HL-60/S4 treated with phorbol 12-myristate 13-acetate at 8.2 ng/mL for 4 days and 3 days (cell line): ENCODE data around the gene BCAT1.

Source experiments
- in situ Hi-C: fragments of 300-500 bp; cut with MboI; formaldehyde crosslinking; loops from 2 replicates; pipeline ENCODE4 v1.15.0; 2022; ENCODE audit warnings: low sequenced_read_pairs

The BCAT1 gene

DNA sequence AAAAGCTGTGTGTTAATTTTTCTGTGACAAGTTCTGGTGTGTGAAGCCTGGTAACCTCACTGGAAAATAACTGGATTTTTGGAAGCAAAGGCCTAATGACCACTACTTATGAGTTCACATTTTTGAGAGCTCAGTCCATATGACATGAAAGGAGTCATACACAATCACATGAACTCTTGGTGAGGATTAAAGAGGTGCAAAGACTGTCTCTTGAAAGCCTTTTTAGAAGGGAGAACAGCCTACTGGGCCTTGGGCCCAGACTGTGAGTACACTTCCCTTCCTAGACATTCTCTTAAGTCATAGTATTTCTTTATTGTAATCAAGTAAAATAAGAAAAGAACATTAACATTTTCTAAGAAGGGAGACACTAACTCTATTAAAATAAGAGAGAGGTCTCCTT is 176.1 kb downstream of the BCAT1 start:
- in situ Hi-C loops, result no loop called here

DNA sequence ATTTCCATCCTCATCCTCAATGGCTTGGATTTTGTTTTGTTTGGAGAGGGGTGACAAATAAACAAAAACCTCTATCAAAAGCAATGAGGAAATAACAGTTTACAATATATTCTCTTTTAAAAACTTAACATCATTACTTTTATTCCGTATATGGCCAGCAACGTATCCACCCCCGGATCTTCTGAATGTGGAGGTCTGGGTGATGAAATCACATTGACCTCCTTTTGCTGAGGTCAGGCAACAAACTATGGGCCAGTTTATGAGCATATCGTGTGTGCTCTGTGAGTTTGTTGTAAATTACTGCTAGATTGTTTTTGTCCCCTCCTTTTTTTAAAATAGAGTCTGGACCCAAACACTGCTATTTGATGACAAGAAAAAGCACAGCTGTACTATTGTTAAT is 178.1 kb downstream of the BCAT1 start:
- in situ Hi-C loops, result no loop called here

DNA sequence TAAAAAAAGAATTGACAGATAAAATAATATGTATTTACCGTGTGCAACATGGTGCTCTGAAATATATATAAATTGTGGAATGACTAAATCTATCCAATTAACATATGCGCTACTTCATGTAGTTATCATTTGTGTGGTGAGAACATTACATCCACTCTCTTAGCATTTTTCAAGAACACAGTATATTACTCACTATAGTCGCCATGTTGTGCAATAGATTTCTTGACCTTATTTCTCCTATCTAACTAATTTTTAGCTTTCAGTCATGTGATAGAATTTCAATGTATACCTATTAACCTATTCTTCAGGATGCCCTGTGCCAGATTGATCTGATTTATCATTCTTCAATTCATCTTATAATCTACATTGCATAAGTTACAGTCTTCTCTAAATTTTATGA is 178.6 kb downstream of the BCAT1 start:
- in situ Hi-C loops, result no loop called here

DNA sequence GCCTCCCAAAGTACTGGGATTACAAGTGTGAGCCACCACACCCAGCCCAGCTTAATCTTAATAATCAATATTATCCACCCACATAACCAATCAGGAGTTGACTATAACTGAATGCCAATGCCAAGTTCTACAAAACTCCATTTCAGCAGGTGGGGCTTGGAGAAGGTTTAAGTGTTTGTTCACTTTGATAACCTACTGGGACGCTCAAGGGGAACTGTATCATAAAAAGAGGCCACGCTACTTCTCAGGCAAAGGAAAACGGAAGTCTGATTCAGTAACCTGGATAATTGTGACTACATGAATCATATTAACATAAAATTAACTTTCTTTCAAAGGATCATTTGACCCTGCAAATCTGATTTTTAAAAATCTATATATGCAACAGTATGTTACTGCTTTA is 179.2 kb downstream of the BCAT1 start:
- in situ Hi-C loops, result no loop called here

DNA sequence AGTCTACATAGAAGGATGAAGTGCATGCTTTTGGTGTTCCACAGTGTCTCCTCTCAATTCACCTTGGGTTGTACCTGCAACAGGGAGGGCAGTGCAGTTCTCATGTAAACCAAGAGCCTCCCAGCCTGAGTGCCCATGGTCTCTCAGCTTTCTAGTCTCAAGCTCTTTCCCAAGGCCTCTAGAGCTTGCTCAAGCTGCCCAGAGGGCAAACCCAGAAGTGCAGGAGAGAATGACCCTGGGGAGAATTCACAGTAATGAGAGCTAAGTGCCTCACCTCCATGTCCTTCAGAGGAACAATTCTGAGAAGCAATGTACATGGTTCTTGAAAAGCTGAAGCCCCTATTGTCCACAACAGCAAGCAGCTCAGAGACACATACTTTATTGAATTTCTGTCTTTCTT is 180.5 kb downstream of the BCAT1 start:
- in situ Hi-C loops, result no loop called here

DNA sequence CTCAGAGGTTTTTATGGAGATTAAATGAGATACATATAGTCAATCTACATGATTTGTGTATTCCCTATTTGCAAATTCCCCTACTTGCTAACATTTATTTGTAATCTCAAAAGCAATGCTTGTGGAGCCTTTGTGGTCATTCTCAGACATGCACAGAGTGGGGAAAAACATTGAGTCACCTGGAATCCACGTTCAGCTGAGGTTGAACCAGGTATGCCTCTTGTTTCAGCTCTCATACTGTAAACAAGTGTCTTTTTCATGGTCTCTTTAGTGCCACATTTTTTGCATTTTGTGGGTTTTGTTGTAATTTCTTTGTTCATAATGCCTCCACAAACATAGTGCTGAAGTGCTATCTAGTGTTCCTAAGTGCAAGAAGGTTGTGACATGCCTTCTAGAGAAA is 181.9 kb downstream of the BCAT1 start:
- in situ Hi-C loops, result no loop called here

DNA sequence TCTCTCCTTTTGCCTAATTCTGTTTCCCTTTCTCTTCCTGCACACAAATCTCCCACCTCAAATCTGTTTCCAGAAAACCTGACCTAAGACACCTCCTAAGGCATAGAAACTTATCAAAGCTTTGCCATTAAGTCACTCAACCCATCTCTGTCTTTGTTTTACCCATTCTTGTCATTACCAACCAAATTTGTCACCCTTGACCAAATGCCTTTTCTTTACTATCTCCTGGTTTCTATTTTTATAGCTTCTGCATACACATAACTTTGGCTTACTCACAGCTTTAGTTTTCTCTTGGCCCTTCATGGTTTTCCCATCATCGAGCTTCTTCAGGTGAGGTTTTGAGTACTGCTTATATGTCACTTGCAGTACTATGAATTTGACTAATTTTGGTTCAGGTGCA is 184.2 kb downstream of the BCAT1 start:
- in situ Hi-C loops, result no loop called here

DNA sequence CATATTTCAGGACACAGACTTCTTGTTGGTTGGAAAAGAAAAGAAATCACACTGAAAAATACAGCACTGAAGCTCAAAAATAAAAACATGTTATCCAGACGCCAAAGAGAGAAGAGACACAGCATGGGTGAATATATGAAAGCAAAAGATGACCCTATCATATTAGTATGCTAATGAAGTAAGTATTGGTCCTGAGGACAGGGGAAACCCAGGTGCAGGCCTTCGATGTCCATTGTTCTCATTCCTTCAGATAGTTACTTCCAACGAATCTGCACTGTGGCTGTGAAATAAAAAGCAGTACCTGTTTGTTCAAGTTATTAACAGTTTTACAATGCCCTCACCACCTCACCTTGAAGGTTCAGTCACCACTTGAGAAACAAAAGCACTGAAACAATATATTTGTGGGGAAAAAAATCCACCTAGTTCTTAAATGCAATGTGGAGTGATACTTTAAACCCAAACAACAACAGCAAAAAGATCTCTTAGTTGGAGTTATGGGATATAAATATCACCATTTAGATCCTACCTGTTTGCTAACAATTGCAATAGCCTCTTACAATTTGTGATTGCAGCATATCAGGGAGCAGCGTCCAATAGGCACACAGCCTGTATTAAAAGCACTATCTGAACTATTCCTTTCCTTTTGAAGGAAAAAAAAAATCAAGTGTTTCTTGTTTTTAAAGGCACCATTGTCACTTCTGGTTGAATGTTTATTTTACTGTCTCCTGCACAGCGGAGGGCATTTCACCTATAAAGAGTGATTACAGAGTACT is 188.1 kb downstream of the BCAT1 start:
- in situ Hi-C loops, result no loop called here

DNA sequence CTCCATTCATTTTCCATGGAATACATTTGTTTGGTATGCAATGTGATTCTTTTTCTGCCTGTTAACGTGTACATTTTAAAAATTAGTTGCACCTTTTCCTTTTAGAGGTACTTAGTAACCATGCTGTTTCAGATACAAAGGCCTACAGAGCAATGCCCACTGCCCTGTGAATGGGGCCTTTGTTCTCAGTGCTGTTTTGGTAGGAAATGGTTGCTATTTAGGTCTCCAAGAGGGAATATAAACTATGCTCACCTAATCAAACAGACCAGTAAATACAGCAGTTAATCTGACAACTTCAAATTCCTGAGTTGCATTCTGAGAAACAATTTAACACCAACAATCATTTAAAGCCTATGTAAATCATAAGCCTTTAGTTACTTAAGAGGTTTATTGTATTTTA is 188.7 kb downstream of the BCAT1 start:
- in situ Hi-C loops, result no loop called here
